IMR-90 (cell line): ENCODE results near the gene FSIP1. TPM values are rescaled to one million over a fixed set of nuclear protein-coding genes. Genes with fewer than 3 reads are reported as not detected.

Experiments used
- ATAC-seq: fragments of 200-7000 bp; cut with Tn5 transposase; 2 replicates; pipeline ENCODE4 v1.9.1; 2020; ENCODE audit warnings: low read depth, mild to moderate bottlenecking, moderate library complexity
- BruUV-seq: library from RNA; stranded (reverse); fragments of 400-500 nt; replicated peaks from 2 replicates; lab custom pipeline; 2021; lab: Mats Ljungman, UMichigan
- CTCF ChIA-PET: fragments of 300-600 bp; formaldehyde crosslinking; extraction: SDS; loops from one replicate; lab custom pipeline; 2021; ENCODE audit warnings: antibody characterized with exemption; lab: Yijun Ruan, JAX
- POLR2A ChIA-PET: fragments of 300-600 bp; sonication (Branson Sonifier 250); formaldehyde crosslinking; loops from one replicate; lab custom pipeline; 2022; ENCODE audit warnings: antibody characterized with exemption; ENCODE audit not compliant: unreplicated experiment; lab: Charles Lee
- DNase-seq: peaks from one replicate; pipeline ENCODE4 v3.0.0; 2013
- H2AFZ ChIP-seq: replicated peaks from 2 replicates; pipeline ENCODE3; 2013; ENCODE audit warnings: low read length, mild to moderate bottlenecking; ENCODE audit not compliant: poor library complexity
- H2AK5ac ChIP-seq: 2 replicates; pipeline ENCODE4 v1.6.1; 2013; ENCODE audit warnings: low read depth, low read length, inconsistent platforms
- H2AK9ac ChIP-seq: replicated peaks from 2 replicates; pipeline ENCODE3; 2013; ENCODE audit warnings: mild to moderate bottlenecking, low read depth, low read length, moderate library complexity; ENCODE audit not compliant: poor library complexity
- H2BK120ac ChIP-seq: 2 replicates; pipeline ENCODE4 v1.6.1; 2013; ENCODE audit warnings: low read depth, low read length, inconsistent platforms
- H2BK15ac ChIP-seq: 3 replicates; pipeline ENCODE4 v1.6.1; 2013; ENCODE audit warnings: low read depth, low read length, inconsistent platforms
- H2BK20ac ChIP-seq: 2 replicates; pipeline ENCODE4 v1.6.1; 2013; ENCODE audit warnings: low read depth, mild to moderate bottlenecking, inconsistent platforms, low read length, moderate library complexity
- H2BK5ac ChIP-seq: 2 replicates; pipeline ENCODE4 v1.6.1; 2013; ENCODE audit warnings: mild to moderate bottlenecking, low read depth, low read length, inconsistent platforms; ENCODE audit not compliant: poor library complexity, severe bottlenecking
- H3K14ac ChIP-seq: replicated peaks from 2 replicates; pipeline ENCODE4 v1.6.1; 2013; ENCODE audit warnings: low read depth, low read length, inconsistent platforms
- H3K18ac ChIP-seq: 2 replicates; pipeline ENCODE4 v1.6.1; 2013; ENCODE audit warnings: low read depth, low read length, control low read depth
- H3K23ac ChIP-seq: 2 replicates; pipeline ENCODE4 v1.6.1; 2013; ENCODE audit warnings: low read depth, low read length, inconsistent platforms
- H3K27ac ChIP-seq: 2 replicates; pipeline ENCODE4 v1.5.1; 2013; ENCODE audit warnings: mild to moderate bottlenecking, control low read depth, low read length; ENCODE audit not compliant: insufficient read depth
- H3K27me3 ChIP-seq: 2 replicates; pipeline ENCODE4 v1.6.1; 2013; ENCODE audit warnings: low read length; ENCODE audit not compliant: control insufficient read depth, insufficient read depth
- H3K36me3 ChIP-seq: 2 replicates; pipeline ENCODE4 v1.6.1; 2013; ENCODE audit warnings: low read length, mixed read lengths; ENCODE audit not compliant: control insufficient read depth, insufficient read depth
- H3K4ac ChIP-seq: 2 replicates; pipeline ENCODE4 v1.6.1; 2013; ENCODE audit warnings: low read depth, low read length, inconsistent platforms
- H3K4me1 ChIP-seq: 2 replicates; pipeline ENCODE4 v1.6.1; 2013; ENCODE audit warnings: low read length, mixed read lengths; ENCODE audit not compliant: control insufficient read depth, insufficient read depth
- H3K4me2 ChIP-seq: 2 replicates; pipeline ENCODE4 v1.6.1; 2013; ENCODE audit warnings: low read depth, mild to moderate bottlenecking, control low read depth, low read length, moderate library complexity
- H3K4me3 ChIP-seq: 2 replicates; pipeline ENCODE4 v1.5.1; 2013; ENCODE audit warnings: low read depth, mild to moderate bottlenecking, control low read depth, low read length, moderate library complexity; ENCODE audit not compliant: insufficient read depth
- H3K56ac ChIP-seq: 2 replicates; pipeline ENCODE4 v1.6.1; 2013; ENCODE audit warnings: low read length, inconsistent platforms; ENCODE audit not compliant: insufficient read depth; ENCODE audit errors: extremely low read depth
- H3K79me1 ChIP-seq, 2 experiments: 2 replicates each; pipeline ENCODE4 v1.6.1; 2013; ENCODE audit warnings: low read length in 2 of 2, inconsistent platforms in 1 of 2, low read depth in 1 of 2
- H3K9ac ChIP-seq: 2 replicates; pipeline ENCODE4 v1.6.1; 2013; ENCODE audit warnings: low read depth, low read length, control low read depth
- H3K9me1 ChIP-seq: 2 replicates; pipeline ENCODE4 v1.6.1; 2013; ENCODE audit warnings: low read length, inconsistent platforms; ENCODE audit not compliant: insufficient read depth
- H3K9me3 ChIP-seq: 2 replicates; pipeline ENCODE4 v1.6.1; 2013; ENCODE audit warnings: low read length; ENCODE audit not compliant: control insufficient read depth, insufficient read depth
- H4K20me1 ChIP-seq: 2 replicates; pipeline ENCODE4 v1.6.1; 2013; ENCODE audit warnings: low read length, inconsistent platforms; ENCODE audit not compliant: insufficient read depth
- H4K5ac ChIP-seq: 2 replicates; pipeline ENCODE4 v1.6.1; 2013; ENCODE audit warnings: mild to moderate bottlenecking, low read depth, low read length, control low read depth
- H4K8ac ChIP-seq, 2 experiments: 2 replicates each; pipeline ENCODE4 v1.6.1; 2013; ENCODE audit warnings: low read depth in 2 of 2, low read length in 2 of 2, control low read depth in 1 of 2, inconsistent platforms in 1 of 2
- H4K91ac ChIP-seq: 2 replicates; pipeline ENCODE4 v1.6.1; 2013; ENCODE audit warnings: low read depth, low read length, inconsistent platforms; ENCODE audit not compliant: insufficient read depth
- FOS ChIP-seq: fragments of 150-350 bp; IDR thresholded peaks from 2 replicates; pipeline ENCODE4 v1.6.1; 2016; ENCODE audit warnings: low read depth, low read length
- MAFK ChIP-seq: IDR thresholded peaks from 2 replicates; pipeline ENCODE4 v1.6.1; 2012; ENCODE audit warnings: low read depth, low read length, improper control_type of control experiment
- POLR2A ChIP-seq: IDR thresholded peaks from 2 replicates; pipeline ENCODE4 v1.6.1; 2012; ENCODE audit warnings: mild to moderate bottlenecking, low read depth, low read length
- WGBS, 2 experiments: methylation state at CpG; one replicate each; pipeline versions ENCODE4 v1.1.5 to v1.1.7; 2013; ENCODE audit warnings: missing lambda C conversion rate in 2 of 2; ENCODE audit not compliant: insufficient read length in 1 of 2; ENCODE audit errors: extremely low coverage in 2 of 2; 5-methylcytosine and 5-hydroxymethylcytosine counted together
- dilution Hi-C: fragments of 300-500 bp; cut with HindIII; formaldehyde crosslinking; loops from one replicate; pipeline ENCODE4 v1.14.3; 2018; ENCODE audit warnings: low sequenced_read_pairs; ENCODE audit not compliant: unreplicated experiment
- in situ Hi-C: fragments of 300-500 bp; cut with MboI; formaldehyde crosslinking; loops from 3 replicates; pipeline ENCODE4 v1.14.3; 2019; ENCODE audit warnings: low sequenced_read_pairs, inconsistent platforms, mixed read lengths
- intact Hi-C: fragments of 100-400 bp; cut with micrococcal nuclease; formaldehyde crosslinking; loops from 2 replicates; pipeline ENCODE4 v1.10.0; 2022
- polyA plus RNA-seq, 3 experiments: library from polyadenylated mRNA; depleted of rRNA; stranded (reverse); fragments of >200 nt; gene quantifications; 2 replicates each; pipeline ENCODE4 v1.2.3, GENCODE V29; 2012; ENCODE audit warnings: low replicate concordance in 1 of 3
- total RNA-seq: library from RNA; depleted of rRNA; stranded (reverse); fragments of >200 nt; gene quantifications from 2 replicates; pipeline ENCODE4 v1.2.3, GENCODE V29; 2012
- TF ChIP-seq, protein P1 (sequence below): fragments of 150-350 bp; IDR thresholded peaks from 2 replicates; pipeline ENCODE4 v1.6.1; 2016; ENCODE audit warnings: low read depth, mild to moderate bottlenecking, low read length, moderate library complexity, borderline replicate concordance

The FSIP1 gene
- total and polyA plus RNA-seq, 2 of the 4 experiments (the other 2 are of a cell fraction), result 0.10 to 0.18 TPM

DNA sequence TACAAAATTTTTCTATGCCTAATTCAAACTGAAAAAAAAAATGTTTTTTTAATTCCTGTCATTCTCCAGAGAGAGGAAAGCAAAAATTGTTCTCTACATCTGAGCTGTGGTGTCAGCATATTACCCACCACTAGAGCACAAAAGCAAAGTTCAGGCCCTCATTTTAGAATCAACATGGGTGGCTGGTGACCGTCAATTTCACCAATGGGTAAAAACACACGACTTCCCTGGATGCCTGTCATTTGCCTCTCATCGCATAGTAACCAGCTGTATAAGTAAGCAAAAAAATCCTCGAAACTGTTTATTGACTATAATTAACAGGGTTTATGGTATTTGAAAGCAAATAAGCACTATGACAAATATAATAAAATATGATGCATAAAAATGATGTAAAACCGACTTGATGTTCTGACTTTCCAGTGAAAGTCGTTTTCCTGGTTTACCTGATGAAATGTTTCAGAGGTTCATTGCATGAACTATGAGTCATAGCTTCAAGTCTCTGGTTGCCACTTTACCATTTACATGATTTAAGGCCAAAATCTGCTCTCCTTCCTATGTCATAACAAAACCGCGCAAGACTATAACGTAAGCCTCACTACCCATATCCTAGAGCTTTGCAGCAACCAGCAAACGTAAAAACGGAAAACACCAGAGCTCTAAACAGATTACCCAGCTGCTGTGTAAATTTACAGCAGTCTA is 141.3 kb downstream of the FSIP1 start:
- Histone ChIP-seq H3K23ac (no peak overlapping the region), H3K18ac (no peak overlapping the region; the same call in 1 of the 2 replicates), H2AK9ac (no peak overlapping the region), H3K4ac (no peak overlapping the region), H3K4me1 (peaks cover 6% of the 10 kb centered on the region; the same call in 1 of the 2 replicates), H4K91ac (no peak overlapping the region), H4K8ac (no peak overlapping the region), H2AFZ (no peak overlapping the region), H3K4me2 (no peak overlapping the region), H3K14ac (no peak overlapping the region), H3K9ac (no peak overlapping the region), H2BK5ac (no peak overlapping the region), H2AK5ac (no peak overlapping the region), H3K36me3 (no peaks in the 10 kb centered on the region), H3K27me3 (no peaks in the 10 kb centered on the region; the same call in 1 of the 2 replicates), H3K9me1 (peaks cover 2% of the 10 kb centered on the region; the same call in 1 of the 2 replicates), H3K9me3 (no peaks in the 10 kb centered on the region), H2BK20ac (no peak overlapping the region), H2BK15ac (no peak overlapping the region), H3K79me1 (no peaks in the 10 kb centered on the region), H3K56ac (no peak overlapping the region), H4K20me1 (no peaks in the 10 kb centered on the region), H4K5ac (no peak overlapping the region), H3K27ac (no peak overlapping the region), H2BK120ac (no peak overlapping the region), H3K4me3 (no peak overlapping the region)
- intact Hi-C loops, result no loop called here
- no TSS peak for BruUV-seq
- WGBS, 2 experiments, result no CpG with 5 or more reads among the region's 11 CpGs
- ChIA-PET CTCF (interaction anchor here (0.6 to 1.5 kb wide), 5 partner anchors 12 to 932 kb away, joined by 3 to 5 read pairs (median 3); no protein-coding TSS in a partner anchor), POLR2A (no interaction called here)
- DNase-seq (peak; percentile 48), ATAC-seq (no peak)
- dilution Hi-C loops, result no loop called here
- in situ Hi-C loops, result no loop called here
- TF ChIP-seq MAFK (no peak), FOS (peak; percentile 34; the same call in 1 of the 2 replicates), POLR2A (no peak)
- TF ChIP-seq, protein P1, sequence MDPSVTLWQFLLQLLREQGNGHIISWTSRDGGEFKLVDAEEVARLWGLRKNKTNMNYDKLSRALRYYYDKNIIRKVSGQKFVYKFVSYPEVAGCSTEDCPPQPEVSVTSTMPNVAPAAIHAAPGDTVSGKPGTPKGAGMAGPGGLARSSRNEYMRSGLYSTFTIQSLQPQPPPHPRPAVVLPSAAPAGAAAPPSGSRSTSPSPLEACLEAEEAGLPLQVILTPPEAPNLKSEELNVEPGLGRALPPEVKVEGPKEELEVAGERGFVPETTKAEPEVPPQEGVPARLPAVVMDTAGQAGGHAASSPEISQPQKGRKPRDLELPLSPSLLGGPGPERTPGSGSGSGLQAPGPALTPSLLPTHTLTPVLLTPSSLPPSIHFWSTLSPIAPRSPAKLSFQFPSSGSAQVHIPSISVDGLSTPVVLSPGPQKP, result no peak
